Activated T-cell treated with anti-CD3 and anti-CD28 coated beads, Interleukin-2, amount 50 U/mL, for 48 hours (primary cell): ENCODE data around the gene ANGPTL1.
"Not testable (repeated sequence)": the region's sequence is repeated elsewhere in the genome, so short reads cannot be mapped to it uniquely, and the experiment has no call there.

Experiments
- DNase-seq, 2 experiments: peaks; one replicate each; pipeline ENCODE4 v3.0.0-alpha.2; 2020

ANGPTL1 gene

GRCh38 chr1:178864326-178864725 is 6.6 kb downstream of the ANGPTL1 start:
- no peak for DNase-seq

GRCh38 chr1:178862864-178863263 is 8.0 kb downstream of the ANGPTL1 start:
- DNase-seq = no peak

- DNase-seq = no peak
These were observed 8.5 kb downstream of the ANGPTL1 start for GRCh38 chr1:178862416-178862815.

GRCh38 chr1:178857126-178857525 is 13.8 kb downstream of the ANGPTL1 start:
- no peak for DNase-seq

GRCh38 chr1:178849918-178850317 is 21.0 kb downstream of the ANGPTL1 start:
- no peak for DNase-seq

GRCh38 chr1:178847919-178848318 is 23.0 kb downstream of the ANGPTL1 start:
- not testable (repeated sequence) for DNase-seq

GRCh38 chr1:178847396-178847849 is 23.5 kb downstream of the ANGPTL1 start:
- no peak for DNase-seq

GRCh38 chr1:178846306-178846705 is 24.6 kb downstream of the ANGPTL1 start:
- DNase-seq = no peak

GRCh38 chr1:178844436-178844835 is 26.4 kb downstream of the ANGPTL1 start:
- no peak for DNase-seq

GRCh38 chr1:178825167-178825566 is 45.7 kb downstream of the ANGPTL1 start:
- no peak for DNase-seq

- DNase-seq = no peak
These were observed 49.6 kb downstream of the ANGPTL1 start for GRCh38 chr1:178821134-178821866.

- no peak for DNase-seq
These were observed 51.8 kb downstream of the ANGPTL1 start for GRCh38 chr1:178819123-178819522.

- DNase-seq = no peak
These were observed 52.5 kb downstream of the ANGPTL1 start for GRCh38 chr1:178818416-178818815.

GRCh38 chr1:178810585-178810984 is 60.3 kb downstream of the ANGPTL1 start:
- no peak for DNase-seq

- no peak for DNase-seq
These were observed 62.3 kb downstream of the ANGPTL1 start for GRCh38 chr1:178808529-178808928.

- no peak for DNase-seq
These were observed 64.1 kb downstream of the ANGPTL1 start for GRCh38 chr1:178806665-178807300.

- DNase-seq = no peak
These were observed 68.0 kb downstream of the ANGPTL1 start for GRCh38 chr1:178802873-178803272.
